Spleen (tissue), 11 donors: Measurements from ENCODE around the gene OR52A1. TPM values are rescaled to one million over a fixed set of nuclear protein-coding genes. Genes with fewer than 3 reads are reported as not detected.

ENCODE experiments used
- DNase-seq: peaks from one replicate; pipeline ENCODE4 v3.0.0-alpha.2; 2020
- H3K27ac ChIP-seq, 8 donors: fragments of 200-600 bp; sonication (generic) in 7 of 8; 1 replicate in 4 of 8; 2 replicates in 4 of 8; pipeline versions ENCODE4 v1.5.0 to v1.8.0; 2016 to 2021; ENCODE audit warnings: inconsistent platforms in 4 of 8, mild to moderate bottlenecking in 4 of 8, moderate library complexity in 1 of 8
- H3K27me3 ChIP-seq, 7 donors: fragments of 200-600 bp; sonication (generic) in 6 of 7; replicated peaks in 1 of 7; 1 replicate in 4 of 7; 2 replicates in 3 of 7; pipeline versions ENCODE4 v1.5.0 to v1.8.0; 2016 to 2021; ENCODE audit warnings: inconsistent platforms in 3 of 7, mild to moderate bottlenecking in 1 of 7
- H3K36me3 ChIP-seq, 6 donors: fragments of 200-600 bp; sonication (generic) in 5 of 6; 1 replicate in 4 of 6; 2 replicates in 2 of 6; pipeline versions ENCODE4 v1.5.0 to v1.8.0; 2016 to 2021; ENCODE audit warnings: inconsistent platforms in 2 of 6
- H3K4me1 ChIP-seq, 6 donors: fragments of 200-600 bp; sonication (generic) in 5 of 6; 1 replicate in 3 of 6; 2 replicates in 3 of 6; pipeline versions ENCODE4 v1.5.0 to v1.8.0; 2016 to 2021; ENCODE audit warnings: inconsistent platforms in 3 of 6
- H3K4me3 ChIP-seq, 8 donors: fragments of 200-600 bp; sonication (generic) in 7 of 8; 1 replicate in 4 of 8; 2 replicates in 4 of 8; pipeline versions ENCODE4 v1.5.0 to v1.8.0; 2016 to 2021; ENCODE audit warnings: inconsistent platforms in 4 of 8, mild to moderate bottlenecking in 4 of 8, moderate library complexity in 2 of 8
- H3K9me3 ChIP-seq, 8 donors: fragments of 200-600 bp; sonication (generic) in 7 of 8; 1 replicate in 4 of 8; 2 replicates in 4 of 8; pipeline versions ENCODE4 v1.5.0 to v1.8.0; 2016 to 2021; ENCODE audit warnings: inconsistent platforms in 4 of 8
- POLR2A ChIP-seq, 3 donors: fragments of 450-650 bp; IDR thresholded peaks; one replicate each; pipeline ENCODE4 v1.5.1; 2017; ENCODE audit warnings: antibody characterized with exemption in 3 of 3, mild to moderate bottlenecking in 1 of 3
- POLR2AphosphoS5 ChIP-seq, 3 donors: sonication (generic); formaldehyde crosslinking; IDR thresholded peaks; one replicate each; pipeline ENCODE4 v1.5.1; 2017; ENCODE audit warnings: antibody characterized with exemption in 3 of 3
- WGBS, 5 donors: extraction: QIAGEN DNeasy Blood & Tissue Kit in 3 of 5; methylation state at CpG; one replicate each; pipeline versions ENCODE4 v1.1.5 to v1.1.7; 2013 to 2018; 5-methylcytosine and 5-hydroxymethylcytosine counted together
- intact Hi-C: fragments of 100-400 bp; cut with DNase I; formaldehyde crosslinking; loops from one replicate; pipeline ENCODE4 v1.15.0; 2023; ENCODE audit warnings: low total_unique reads
- polyA plus RNA-seq, 3 donors: library from polyadenylated mRNA; stranded (reverse); fragments of 200-250 nt; gene quantifications; one replicate each; pipeline ENCODE4 v1.2.1, GENCODE V29; 2013
- total RNA-seq, 7 donors: library from RNA; depleted of rRNA in 3 of 7; stranded (reverse); fragments of >200 nt in 3 of 7; fragmentation: NEBNext Ultra II Directional in 4 of 7; extraction: Animal tissue kit (Norgen Biotek cat#: 25700) in 4 of 7; gene quantifications; one replicate each; pipeline versions ENCODE4 v1.1.0 to v1.2.1, GENCODE V29; 2016 to 2021
- TF ChIP-seq, protein P1 (sequence below), 11 experiments: fragments of 200-600 bp in 7 of 11; fragments of 450-650 bp in 4 of 11; sonication (generic) in 4 of 11; IDR thresholded peaks in 8 of 11; conservative IDR thresholded peaks in 3 of 11; 1 replicate in 7 of 11; 2 replicates in 4 of 11; pipeline versions ENCODE4 v1.4.0 to v1.8.0; 2016 to 2021; ENCODE audit warnings: antibody characterized with exemption in 11 of 11, inconsistent platforms in 4 of 11, mild to moderate bottlenecking in 1 of 11
- donor health status: healthy with polysubstance abuse.
- donor health status: DM: no; HTN: no; CAD: no; lungs with moderate emphysema.
- donor health status: DM: no; HTN: no; CAD: no.
- donor health status: Bipolar disorder and iron deficiency.
- donor health status: healthy.
- donor health status: DM: no; HTN: no; CAD: no.
- donor health status: DM: yes; HTN: yes; CAD: no.

Gene OR52A1
- total and polyA plus RNA-seq, 10 donors: not detected

GRCh38 chr11:5117588-5117987 lies 37.0 kb downstream of the OR52A1 start:
- no peak for DNase-seq
- Histone ChIP-seq H3K4me1 (no peaks in the 10 kb centered on the region), H3K27me3 (peaks cover 0 to 16% (median 0%) of the 10 kb centered on the region in 7 donors), H3K36me3 (no peaks in the 10 kb centered on the region), H3K27ac (no peak overlapping the region), H3K4me3 (no peak overlapping the region), H3K9me3 (peaks cover 0 to 5% (median 0%) of the 10 kb centered on the region in 8 donors)
- intact Hi-C loops: no loop called here
- TF ChIP-seq, protein P1, sequence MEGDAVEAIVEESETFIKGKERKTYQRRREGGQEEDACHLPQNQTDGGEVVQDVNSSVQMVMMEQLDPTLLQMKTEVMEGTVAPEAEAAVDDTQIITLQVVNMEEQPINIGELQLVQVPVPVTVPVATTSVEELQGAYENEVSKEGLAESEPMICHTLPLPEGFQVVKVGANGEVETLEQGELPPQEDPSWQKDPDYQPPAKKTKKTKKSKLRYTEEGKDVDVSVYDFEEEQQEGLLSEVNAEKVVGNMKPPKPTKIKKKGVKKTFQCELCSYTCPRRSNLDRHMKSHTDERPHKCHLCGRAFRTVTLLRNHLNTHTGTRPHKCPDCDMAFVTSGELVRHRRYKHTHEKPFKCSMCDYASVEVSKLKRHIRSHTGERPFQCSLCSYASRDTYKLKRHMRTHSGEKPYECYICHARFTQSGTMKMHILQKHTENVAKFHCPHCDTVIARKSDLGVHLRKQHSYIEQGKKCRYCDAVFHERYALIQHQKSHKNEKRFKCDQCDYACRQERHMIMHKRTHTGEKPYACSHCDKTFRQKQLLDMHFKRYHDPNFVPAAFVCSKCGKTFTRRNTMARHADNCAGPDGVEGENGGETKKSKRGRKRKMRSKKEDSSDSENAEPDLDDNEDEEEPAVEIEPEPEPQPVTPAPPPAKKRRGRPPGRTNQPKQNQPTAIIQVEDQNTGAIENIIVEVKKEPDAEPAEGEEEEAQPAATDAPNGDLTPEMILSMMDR (IDR thresholded peaks at IDR 0.05 in 8 of 11, conservative IDR thresholded peaks at IDR 0.05 in 3 of 11): no peak
- TF ChIP-seq POLR2A (IDR thresholded peaks at IDR 0.05): no peak
- TF ChIP-seq POLR2AphosphoS5 (IDR thresholded peaks at IDR 0.05): no peak

DNA sequence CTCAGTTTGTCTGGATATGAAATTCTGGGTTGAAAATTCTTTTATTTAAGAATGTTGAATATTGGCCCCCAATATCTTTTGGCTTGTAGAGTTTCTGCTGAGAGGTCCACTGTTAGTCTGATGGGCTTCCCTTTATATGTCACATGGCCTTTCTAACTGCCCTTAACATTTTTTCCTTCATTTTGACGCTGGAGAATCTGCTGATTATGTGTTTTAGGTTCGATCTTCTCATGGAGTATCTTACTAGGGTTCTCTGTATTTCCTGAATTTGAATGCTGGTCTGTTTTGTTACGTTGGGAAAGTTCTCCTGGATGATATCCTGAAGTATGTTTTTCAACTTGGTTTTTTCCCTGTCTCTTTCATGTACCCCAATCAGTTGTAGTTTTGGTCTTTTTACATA lies 39.2 kb downstream of the OR52A1 start:
- no peaks in the 10 kb centered on the region for H3K36me3 ChIP-seq
- no peak for DNase-seq
- WGBS, 5 donors: 62 to 78% (median 70%) methylated on average over 3 of the region's 3 CpGs
- H3K9me3 ChIP-seq: peaks cover 0 to 5% (median 0%) of the 10 kb centered on the region in 8 donors
- intact Hi-C loops: no loop called here
- TF ChIP-seq POLR2A (IDR thresholded peaks at IDR 0.05) (no peak), POLR2AphosphoS5 (IDR thresholded peaks at IDR 0.05) (no peak)
- TF ChIP-seq, protein P1 (IDR thresholded peaks at IDR 0.05 in 8 of 11, conservative IDR thresholded peaks at IDR 0.05 in 3 of 11): no peak
- no peaks in the 10 kb centered on the region for H3K4me1 ChIP-seq
- H3K27ac ChIP-seq: no peak overlapping the region
- H3K27me3 ChIP-seq: peaks cover 0 to 11% (median 0%) of the 10 kb centered on the region in 7 donors
- no peak overlapping the region for H3K4me3 ChIP-seq

GRCh38 chr11:5107285-5107684 lies 47.3 kb downstream of the OR52A1 start:
- intact Hi-C loops: no loop called here
- Histone ChIP-seq H3K27ac (no peak overlapping the region), H3K4me1 (no peaks in the 10 kb centered on the region), H3K9me3 (no peaks in the 10 kb centered on the region), H3K36me3 (no peaks in the 10 kb centered on the region), H3K4me3 (no peak overlapping the region), H3K27me3 (no peaks in the 10 kb centered on the region)
- 55 to 76% (median 65%) methylated on average over 3 of the region's 3 CpGs for WGBS, 5 donors
- TF ChIP-seq POLR2A (IDR thresholded peaks at IDR 0.05): no peak
- TF ChIP-seq, protein P1 (IDR thresholded peaks at IDR 0.05 in 8 of 11, conservative IDR thresholded peaks at IDR 0.05 in 3 of 11): no peak
- TF ChIP-seq POLR2AphosphoS5 (IDR thresholded peaks at IDR 0.05): no peak
- no peak for DNase-seq

GRCh38 chr11:5103066-5103465 lies 51.5 kb downstream of the OR52A1 start:
- intact Hi-C loops: no loop called here
- no peak for DNase-seq
- Histone ChIP-seq H3K9me3 (no peaks in the 10 kb centered on the region), H3K36me3 (no peaks in the 10 kb centered on the region), H3K4me3 (no peak overlapping the region), H3K4me1 (no peaks in the 10 kb centered on the region), H3K27me3 (no peaks in the 10 kb centered on the region), H3K27ac (no peak overlapping the region)
- TF ChIP-seq, protein P1 (IDR thresholded peaks at IDR 0.05 in 8 of 11, conservative IDR thresholded peaks at IDR 0.05 in 3 of 11): no peak
- no peak for TF ChIP-seq POLR2A (IDR thresholded peaks at IDR 0.05)
- TF ChIP-seq POLR2AphosphoS5 (IDR thresholded peaks at IDR 0.05): no peak
